GM12892 (cell line): ENCODE measurements around the gene STRBP.

Source experiments
- POLR2A ChIP-seq: IDR thresholded peaks from 2 replicates; pipeline ENCODE4 v1.6.1; 2011; ENCODE audit warnings: low read depth, low read length, control low read depth
- POLR2AphosphoS5 ChIP-seq: IDR thresholded peaks from 2 replicates; pipeline ENCODE4 v1.6.1; 2011; ENCODE audit warnings: low read depth, low read length, control low read depth
- TAF1 ChIP-seq: IDR thresholded peaks from 2 replicates; pipeline ENCODE4 v1.6.1; 2011; ENCODE audit warnings: low read depth, mild to moderate bottlenecking, control low read depth, low read length, borderline replicate concordance

- TF ChIP-seq POLR2A, result no peak
- no peak for TF ChIP-seq POLR2AphosphoS5
- TF ChIP-seq TAF1, result no peak
These were observed 147.4 kb downstream of the STRBP start for GRCh38 chr9:123120953-123121352.
